PC-3 (cell line): ENCODE data around the gene SFRP2. TPM values are rescaled to one million over a fixed set of nuclear protein-coding genes. Genes with fewer than 3 reads are reported as not detected.

ENCODE experiments used
- ATAC-seq: fragments of 200-7000 bp; cut with Tn5 transposase; 2 replicates; pipeline ENCODE4 v1.9.1; 2020; ENCODE audit warnings: mild to moderate bottlenecking, moderate library complexity
- BruUV-seq: library from RNA; stranded (reverse); fragments of 400-500 nt; replicated peaks from 2 replicates; lab custom pipeline; 2021; lab: Mats Ljungman, UMichigan
- CTCF ChIA-PET: fragments of 300-600 bp; sonication (Branson Sonifier 250); formaldehyde crosslinking; loops from one replicate; lab custom pipeline; 2022; ENCODE audit warnings: antibody characterized with exemption; lab: Charles Lee
- POLR2A ChIA-PET: fragments of 300-600 bp; sonication (Branson Sonifier 250); formaldehyde crosslinking; loops from one replicate; lab custom pipeline; 2022; ENCODE audit warnings: antibody characterized with exemption; ENCODE audit not compliant: unreplicated experiment; lab: Charles Lee
- DNase-seq: peaks from one replicate; pipeline ENCODE4 v3.0.0-alpha.2; 2015
- H2AFZ ChIP-seq: fragments of 300-600 bp; sonication (generic); 2 replicates; pipeline ENCODE4 v1.6.0; 2016; ENCODE audit warnings: antibody characterized with exemption, low read length
- H3F3A ChIP-seq: fragments of 300-600 bp; sonication (generic); one replicate; pipeline ENCODE4 v1.6.0; 2017; ENCODE audit warnings: antibody characterized with exemption, low read length, control low read depth, mild to moderate bottlenecking; ENCODE audit not compliant: unreplicated experiment
- H3K27ac ChIP-seq: fragments of 300-600 bp; sonication (generic); 2 replicates; pipeline ENCODE4 v1.5.1; 2016; ENCODE audit warnings: mild to moderate bottlenecking, low read length
- H3K27me3 ChIP-seq: fragments of 300-600 bp; sonication (generic); 2 replicates; pipeline ENCODE4 v1.6.1; 2016; ENCODE audit warnings: low read length, mixed read lengths
- H3K36me3 ChIP-seq: fragments of 300-600 bp; sonication (generic); 2 replicates; pipeline ENCODE4 v1.6.1; 2016; ENCODE audit warnings: low read depth, mixed run types, low read length, mixed read lengths
- H3K4me1 ChIP-seq: fragments of 300-600 bp; sonication (generic); 2 replicates; pipeline ENCODE4 v1.5.1; 2016; ENCODE audit warnings: low read length; ENCODE audit not compliant: insufficient read depth
- H3K4me2 ChIP-seq: fragments of 300-600 bp; sonication (generic); 2 replicates; pipeline ENCODE4 v1.6.0; 2016; ENCODE audit warnings: low read length
- H3K4me3 ChIP-seq: fragments of 300-600 bp; sonication (generic); 2 replicates; pipeline ENCODE4 v1.5.1; 2016; ENCODE audit warnings: mild to moderate bottlenecking, low read length, mixed read lengths
- H3K79me2 ChIP-seq: fragments of 300-600 bp; sonication (generic); 2 replicates; pipeline ENCODE4 v1.6.1; 2017; ENCODE audit warnings: low read length, mixed read lengths
- H3K9ac ChIP-seq: fragments of 300-600 bp; sonication (generic); 2 replicates; pipeline ENCODE4 v1.6.0; 2016; ENCODE audit warnings: mild to moderate bottlenecking, low read length
- H3K9me2 ChIP-seq: fragments of 300-600 bp; sonication (generic); replicated peaks from 2 replicates; pipeline ENCODE4 v1.6.1; 2016; ENCODE audit warnings: mixed run types, low read length, mixed read lengths
- H3K9me3 ChIP-seq: fragments of 300-600 bp; sonication (generic); 2 replicates; pipeline ENCODE4 v1.6.1; 2016; ENCODE audit warnings: low read length, mixed read lengths
- H4K20me1 ChIP-seq: fragments of 300-600 bp; sonication (generic); 2 replicates; pipeline ENCODE4 v1.6.1; 2016; ENCODE audit warnings: low read length, mixed read lengths
- EZH2 ChIP-seq: fragments of 300-600 bp; sonication (generic); IDR thresholded peaks from one replicate; pipeline ENCODE4 v1.6.1; 2017; ENCODE audit warnings: antibody characterized with exemption, mild to moderate bottlenecking, low read length; ENCODE audit not compliant: unreplicated experiment
- EZH2phosphoT487 ChIP-seq: fragments of 300-600 bp; sonication (generic); IDR thresholded peaks from 2 replicates; pipeline ENCODE4 v1.6.1; 2018; ENCODE audit warnings: mild to moderate bottlenecking, antibody characterized with exemption, low read length, borderline replicate concordance
- intact Hi-C: fragments of 100-400 bp; cut with micrococcal nuclease; formaldehyde crosslinking; loops from 2 replicates; pipeline ENCODE4 v1.9.0; 2023
- total RNA-seq: library from RNA; depleted of rRNA; stranded (reverse); fragments of >200 nt; gene quantifications from 2 replicates; pipeline ENCODE4 v1.2.3, GENCODE V29; 2014
- TF ChIP-seq, protein P1 (sequence below): fragments of 300-600 bp; sonication (generic); conservative IDR thresholded peaks from 2 replicates; pipeline ENCODE4 v1.5.1; 2017; ENCODE audit warnings: antibody characterized with exemption, low read depth, mild to moderate bottlenecking, low read length

Gene SFRP2
- total RNA-seq, 1 experiment from 2014 or later = not detected

DNA sequence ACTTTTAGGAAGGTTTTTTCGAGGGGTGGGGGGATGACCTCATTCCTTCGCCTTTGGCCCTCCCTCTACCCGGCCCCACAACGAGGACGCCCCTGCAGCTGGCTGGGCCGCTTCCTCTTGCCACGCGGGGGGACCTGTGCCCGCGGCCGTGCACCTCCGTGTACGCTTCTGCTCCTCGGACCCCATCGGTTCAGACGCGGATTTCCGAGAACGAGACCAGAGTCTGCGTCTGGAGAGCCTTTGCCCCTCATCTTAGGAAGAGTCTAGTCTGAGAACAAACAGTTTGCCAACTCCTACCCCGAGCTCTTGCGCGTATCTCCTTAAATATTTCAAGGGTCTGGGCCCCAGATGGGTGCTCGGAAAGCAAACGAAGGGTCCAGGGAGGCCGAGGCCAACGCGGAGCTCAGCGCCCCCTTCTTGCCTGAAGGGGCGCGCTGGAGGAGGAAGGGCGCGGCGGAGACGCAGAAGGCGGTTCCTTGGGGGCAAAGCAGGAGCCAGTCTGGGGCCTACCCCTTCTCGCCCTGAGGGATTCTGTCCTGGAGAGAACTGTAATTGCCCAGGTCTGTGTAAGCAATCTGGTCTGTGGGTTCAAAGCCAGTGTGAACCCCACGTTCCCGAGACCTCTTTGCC lies 3.9 kb upstream of the SFRP2 start:
- intact Hi-C loops = no loop called here
- ATAC-seq = no peak
- POLR2A ChIA-PET = no interaction called here

GRCh38 chr4:153791746-153792617 lies 3.1 kb upstream of the SFRP2 start:
- Histone ChIP-seq H3F3A (no peaks in the 10 kb centered on the region), H3K4me1 (no peaks in the 10 kb centered on the region; the same call in 1 of the 2 replicates), H3K36me3 (no peaks in the 10 kb centered on the region), H3K4me2 (no peak overlapping the region), H3K4me3 (no peak overlapping the region), H3K27ac (no peak overlapping the region), H3K9me2 (no peaks in the 10 kb centered on the region), H3K9ac (no peak overlapping the region), H3K79me2 (no peaks in the 10 kb centered on the region), H3K9me3 (no peaks in the 10 kb centered on the region), H3K27me3 (peaks cover 65% of the 10 kb centered on the region), H4K20me1 (no peaks in the 10 kb centered on the region), H2AFZ (no peak overlapping the region)
- BruUV-seq = no TSS peak
- DNase-seq (no peak), ATAC-seq (no peak)
- TF ChIP-seq, protein P1, sequence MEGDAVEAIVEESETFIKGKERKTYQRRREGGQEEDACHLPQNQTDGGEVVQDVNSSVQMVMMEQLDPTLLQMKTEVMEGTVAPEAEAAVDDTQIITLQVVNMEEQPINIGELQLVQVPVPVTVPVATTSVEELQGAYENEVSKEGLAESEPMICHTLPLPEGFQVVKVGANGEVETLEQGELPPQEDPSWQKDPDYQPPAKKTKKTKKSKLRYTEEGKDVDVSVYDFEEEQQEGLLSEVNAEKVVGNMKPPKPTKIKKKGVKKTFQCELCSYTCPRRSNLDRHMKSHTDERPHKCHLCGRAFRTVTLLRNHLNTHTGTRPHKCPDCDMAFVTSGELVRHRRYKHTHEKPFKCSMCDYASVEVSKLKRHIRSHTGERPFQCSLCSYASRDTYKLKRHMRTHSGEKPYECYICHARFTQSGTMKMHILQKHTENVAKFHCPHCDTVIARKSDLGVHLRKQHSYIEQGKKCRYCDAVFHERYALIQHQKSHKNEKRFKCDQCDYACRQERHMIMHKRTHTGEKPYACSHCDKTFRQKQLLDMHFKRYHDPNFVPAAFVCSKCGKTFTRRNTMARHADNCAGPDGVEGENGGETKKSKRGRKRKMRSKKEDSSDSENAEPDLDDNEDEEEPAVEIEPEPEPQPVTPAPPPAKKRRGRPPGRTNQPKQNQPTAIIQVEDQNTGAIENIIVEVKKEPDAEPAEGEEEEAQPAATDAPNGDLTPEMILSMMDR = peak; percentile 25; the same call in 1 of the 2 replicates
- TF ChIP-seq EZH2phosphoT487 = no peak
- intact Hi-C loops = no loop called here
- POLR2A ChIA-PET = no interaction called here
- CTCF ChIA-PET = no interaction called here

More for the DNA sequence above, 3.9 kb upstream of the SFRP2 start:
- BruUV-seq = no TSS peak
- TF ChIP-seq, protein P1 = no peak
- TF ChIP-seq EZH2phosphoT487 (no peak), EZH2 (no peak)
- Histone ChIP-seq H3K9ac (no peak overlapping the region), H2AFZ (no peak overlapping the region), H3F3A (no peaks in the 10 kb centered on the region), H3K9me3 (no peaks in the 10 kb centered on the region), H3K9me2 (no peaks in the 10 kb centered on the region), H3K4me1 (no peaks in the 10 kb centered on the region; the same call in 1 of the 2 replicates), H3K4me3 (no peak overlapping the region), H3K27me3 (peaks cover 65% of the 10 kb centered on the region), H3K27ac (no peak overlapping the region), H3K36me3 (no peaks in the 10 kb centered on the region), H3K4me2 (no peak overlapping the region), H4K20me1 (no peaks in the 10 kb centered on the region), H3K79me2 (no peaks in the 10 kb centered on the region)
- CTCF ChIA-PET = no interaction called here
- no peak for DNase-seq
